ENCODE results near the gene TRAF6.

DNA sequence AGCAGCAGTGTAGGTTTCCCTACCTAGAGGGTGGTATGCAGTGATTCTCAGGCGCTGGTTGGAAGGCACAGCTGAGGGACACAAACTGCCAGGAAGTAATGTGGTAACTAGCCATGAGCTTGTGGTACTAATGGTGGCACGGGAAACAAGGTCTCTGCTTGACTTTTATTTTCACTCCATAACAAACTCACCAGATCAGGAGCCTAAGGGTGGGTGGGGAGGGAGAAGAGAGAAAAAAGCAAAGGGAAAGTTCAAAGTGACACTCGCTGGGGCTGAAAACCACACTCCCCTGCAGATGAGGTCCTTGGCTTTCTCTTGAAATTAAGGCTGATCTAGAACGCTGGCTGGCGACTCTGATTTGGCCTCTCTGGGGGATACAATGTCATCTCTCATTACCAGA lies 22.0 kb downstream of the TRAF6 start:
- TF ChIP-seq, protein P1, sequence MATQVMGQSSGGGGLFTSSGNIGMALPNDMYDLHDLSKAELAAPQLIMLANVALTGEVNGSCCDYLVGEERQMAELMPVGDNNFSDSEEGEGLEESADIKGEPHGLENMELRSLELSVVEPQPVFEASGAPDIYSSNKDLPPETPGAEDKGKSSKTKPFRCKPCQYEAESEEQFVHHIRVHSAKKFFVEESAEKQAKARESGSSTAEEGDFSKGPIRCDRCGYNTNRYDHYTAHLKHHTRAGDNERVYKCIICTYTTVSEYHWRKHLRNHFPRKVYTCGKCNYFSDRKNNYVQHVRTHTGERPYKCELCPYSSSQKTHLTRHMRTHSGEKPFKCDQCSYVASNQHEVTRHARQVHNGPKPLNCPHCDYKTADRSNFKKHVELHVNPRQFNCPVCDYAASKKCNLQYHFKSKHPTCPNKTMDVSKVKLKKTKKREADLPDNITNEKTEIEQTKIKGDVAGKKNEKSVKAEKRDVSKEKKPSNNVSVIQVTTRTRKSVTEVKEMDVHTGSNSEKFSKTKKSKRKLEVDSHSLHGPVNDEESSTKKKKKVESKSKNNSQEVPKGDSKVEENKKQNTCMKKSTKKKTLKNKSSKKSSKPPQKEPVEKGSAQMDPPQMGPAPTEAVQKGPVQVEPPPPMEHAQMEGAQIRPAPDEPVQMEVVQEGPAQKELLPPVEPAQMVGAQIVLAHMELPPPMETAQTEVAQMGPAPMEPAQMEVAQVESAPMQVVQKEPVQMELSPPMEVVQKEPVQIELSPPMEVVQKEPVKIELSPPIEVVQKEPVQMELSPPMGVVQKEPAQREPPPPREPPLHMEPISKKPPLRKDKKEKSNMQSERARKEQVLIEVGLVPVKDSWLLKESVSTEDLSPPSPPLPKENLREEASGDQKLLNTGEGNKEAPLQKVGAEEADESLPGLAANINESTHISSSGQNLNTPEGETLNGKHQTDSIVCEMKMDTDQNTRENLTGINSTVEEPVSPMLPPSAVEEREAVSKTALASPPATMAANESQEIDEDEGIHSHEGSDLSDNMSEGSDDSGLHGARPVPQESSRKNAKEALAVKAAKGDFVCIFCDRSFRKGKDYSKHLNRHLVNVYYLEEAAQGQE (IDR thresholded peaks at IDR 0.05; ENCODE audit: low read depth): no peak
- TF ChIP-seq, protein P2, sequence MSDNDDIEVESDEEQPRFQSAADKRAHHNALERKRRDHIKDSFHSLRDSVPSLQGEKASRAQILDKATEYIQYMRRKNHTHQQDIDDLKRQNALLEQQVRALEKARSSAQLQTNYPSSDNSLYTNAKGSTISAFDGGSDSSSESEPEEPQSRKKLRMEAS (IDR thresholded peaks at IDR 0.05): no peak
- TF ChIP-seq TAF1 (IDR thresholded peaks at IDR 0.05; ENCODE audit: low read depth): no peak
- no peak for TF ChIP-seq CREB1 (IDR thresholded peaks at IDR 0.05; ENCODE audit: low read depth)
- no peak for TF ChIP-seq EGR1 (IDR thresholded peaks at IDR 0.05)
- no peak for TF ChIP-seq RAD21 (IDR thresholded peaks at IDR 0.05; ENCODE audit: low read depth)
- no peak for TF ChIP-seq EP300 (IDR thresholded peaks at IDR 0.05; ENCODE audit: borderline replicate concordance)
- TF ChIP-seq FOXM1 (IDR thresholded peaks at IDR 0.05; ENCODE audit: borderline replicate concordance, low read depth): no peak
- no peak for TF ChIP-seq NFIC (IDR thresholded peaks at IDR 0.05)
- TF ChIP-seq, protein P3, sequence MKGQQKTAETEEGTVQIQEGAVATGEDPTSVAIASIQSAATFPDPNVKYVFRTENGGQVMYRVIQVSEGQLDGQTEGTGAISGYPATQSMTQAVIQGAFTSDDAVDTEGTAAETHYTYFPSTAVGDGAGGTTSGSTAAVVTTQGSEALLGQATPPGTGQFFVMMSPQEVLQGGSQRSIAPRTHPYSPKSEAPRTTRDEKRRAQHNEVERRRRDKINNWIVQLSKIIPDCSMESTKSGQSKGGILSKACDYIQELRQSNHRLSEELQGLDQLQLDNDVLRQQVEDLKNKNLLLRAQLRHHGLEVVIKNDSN (IDR thresholded peaks at IDR 0.05): no peak
- no peak for TF ChIP-seq YY1 (IDR thresholded peaks at IDR 0.05; ENCODE audit: low read depth)
